Head of caudate nucleus (tissue), 42 donors: ENCODE results near the gene MAEA.

ENCODE experiments used
- DNase-seq, 42 donors: peaks; one replicate each; pipeline versions ENCODE4 v3.0.0 to v3.0.0-alpha.2; 2020 to 2021; ENCODE audit warnings: mixed read lengths in 7 of 42
- intact Hi-C: fragments of 100-400 bp; cut with DNase I; formaldehyde crosslinking; loops from one replicate; pipeline ENCODE4 v1.15.0; 2022

MAEA gene

DNA sequence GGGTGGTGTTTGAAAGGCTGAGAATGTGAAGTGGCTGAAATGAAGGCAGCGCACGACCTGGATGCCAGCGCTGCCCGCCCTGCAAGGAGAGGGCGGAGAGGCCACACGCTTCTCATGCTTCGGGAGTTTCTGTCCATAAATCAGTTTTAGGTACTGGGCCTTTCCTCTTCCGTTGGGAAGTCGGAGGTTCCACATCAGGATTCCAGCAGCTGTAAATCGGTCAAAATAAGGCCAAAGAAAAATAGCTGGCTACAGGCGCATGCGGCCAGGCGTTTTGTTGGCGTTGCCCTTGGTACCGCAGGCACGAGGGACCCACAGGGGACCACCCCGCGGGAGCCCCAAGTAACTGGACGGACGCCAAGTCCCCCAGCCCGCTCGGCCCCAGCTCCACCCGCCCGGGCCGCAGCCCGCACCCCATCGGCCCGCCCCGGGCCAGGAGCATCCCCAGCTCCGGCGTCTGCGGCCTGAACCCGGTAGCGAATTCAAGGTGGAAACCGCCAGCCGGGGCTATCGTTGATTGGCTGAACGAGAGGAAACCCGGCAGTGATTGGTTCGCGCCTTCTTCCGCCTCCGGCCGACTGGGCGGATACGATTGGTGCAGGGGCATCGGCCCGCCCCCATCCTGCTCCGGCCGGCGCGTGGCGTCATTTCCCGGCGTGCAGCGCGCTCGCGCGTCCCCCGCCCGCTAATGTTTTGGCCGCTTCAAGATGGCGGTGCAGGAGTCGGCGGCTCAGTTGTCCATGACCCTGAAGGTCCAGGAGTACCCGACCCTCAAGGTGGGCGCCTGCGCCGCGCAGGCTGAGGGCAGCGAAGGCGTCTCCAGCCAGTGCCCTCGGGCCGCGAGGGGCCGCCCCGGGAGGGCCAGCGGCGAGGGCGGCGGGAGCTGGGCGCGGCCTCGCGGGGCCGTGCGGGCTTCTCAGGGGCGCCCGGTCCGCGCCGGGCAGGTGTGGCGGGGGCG is at the start of gene MAEA:
Gene MAEA, plus strand, starts transcription at position 685 of the 958 bp plus-strand sequence. Its CDS starts 23 bp downstream, at position 708.
- intact Hi-C loops = loop anchor here (2.0 kb wide), 2 partner anchors 41 to 57 kb away; partner anchors contain the start of genes CTBP1 and UVSSA
- DNase-seq = peak; percentile 94 to 99 (median 98)

DNA sequence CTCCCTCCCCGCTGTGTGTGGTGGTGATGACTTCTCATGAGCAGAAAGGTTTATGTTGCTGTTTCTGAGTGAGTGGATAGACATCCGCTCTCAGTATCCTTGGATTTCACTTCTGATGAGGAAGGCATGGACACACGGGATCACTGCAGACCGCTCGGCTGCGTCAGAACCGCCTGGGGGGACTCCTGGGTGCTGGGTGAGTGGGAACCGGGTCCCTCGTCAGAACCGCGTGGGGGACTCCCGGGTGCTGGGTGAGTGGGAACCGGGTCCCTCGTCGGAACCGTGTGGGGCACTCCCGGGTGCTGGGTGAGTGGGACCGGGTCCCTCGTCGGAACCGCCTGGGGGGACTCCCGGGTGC is 49.8 kb upstream of the MAEA start:
- intact Hi-C loops = loop anchor here (10.0 kb wide), 1 partner anchor 75 kb away; no protein-coding TSS in a partner anchor
- DNase-seq = peak in 6 of 42 donors; percentile 2 to 27 (median 13)

DNA sequence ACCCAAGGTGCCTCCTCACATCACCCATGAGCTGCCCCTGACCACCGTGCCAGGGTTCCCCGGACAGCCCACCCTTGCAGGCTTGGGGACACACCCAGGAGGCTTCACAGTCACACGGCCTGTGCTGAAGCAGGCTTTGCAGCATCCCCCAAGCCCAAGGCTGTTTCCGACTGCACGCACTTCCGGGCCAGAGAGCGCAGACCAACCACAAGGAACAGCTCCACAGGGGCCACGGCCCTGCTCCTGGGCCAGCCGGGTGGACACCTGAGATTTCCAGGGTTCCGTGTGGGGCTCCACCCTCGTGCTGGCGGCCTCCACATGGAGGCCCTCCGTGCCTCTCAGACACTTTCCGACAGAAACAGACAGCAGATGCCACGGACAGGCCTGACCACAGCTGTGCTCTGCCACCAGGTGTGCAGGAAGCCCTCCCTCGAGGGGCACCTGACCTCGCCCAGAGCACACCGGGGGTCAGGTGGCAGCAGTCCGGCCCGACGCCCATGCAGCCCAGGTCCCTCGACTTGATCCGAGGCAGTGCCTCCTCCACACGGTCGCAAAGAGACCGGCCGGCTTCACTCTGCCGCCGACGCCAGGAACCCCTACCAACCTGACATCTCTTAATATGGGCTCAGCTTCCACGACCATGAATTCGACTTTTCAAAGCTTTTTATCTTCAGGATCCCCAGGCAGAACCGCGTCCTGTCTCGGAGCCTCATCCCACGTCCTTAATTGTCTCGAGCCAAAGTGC is 48.8 kb upstream of the MAEA start:
- DNase-seq = peak in 9 of 42 donors; percentile 3 to 35 (median 8)
- intact Hi-C loops = loop anchor here (10.0 kb wide), 1 partner anchor 76 kb away; no protein-coding TSS in a partner anchor

DNA sequence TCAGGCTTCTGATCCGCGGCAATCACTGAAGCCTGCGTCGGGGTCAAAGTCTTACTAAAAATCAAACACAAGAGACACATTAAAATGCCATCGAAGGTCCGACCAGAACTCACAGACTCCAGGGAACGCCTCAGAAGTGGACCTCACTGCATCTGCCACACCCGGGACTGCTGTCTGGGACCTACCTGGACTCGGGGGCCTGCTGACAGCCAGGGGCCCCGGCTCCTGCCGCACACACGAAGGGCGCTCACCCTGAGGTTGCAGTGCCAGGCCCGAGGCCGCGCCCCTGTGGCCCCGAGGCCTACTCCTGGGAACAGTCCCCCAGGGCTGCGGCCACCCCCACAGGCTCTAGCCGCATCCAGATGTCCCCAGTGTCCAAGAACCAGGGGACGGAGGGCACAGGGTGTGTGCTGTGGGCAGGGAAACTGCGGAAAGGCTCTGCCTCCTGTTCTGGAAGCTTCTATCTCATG is 48.2 kb upstream of the MAEA start:
- peak in 5 of 42 donors; percentile 1 to 25 (median 16) for DNase-seq
- intact Hi-C loops = loop anchor here (10.0 kb wide), 1 partner anchor 77 kb away; no protein-coding TSS in a partner anchor

DNA sequence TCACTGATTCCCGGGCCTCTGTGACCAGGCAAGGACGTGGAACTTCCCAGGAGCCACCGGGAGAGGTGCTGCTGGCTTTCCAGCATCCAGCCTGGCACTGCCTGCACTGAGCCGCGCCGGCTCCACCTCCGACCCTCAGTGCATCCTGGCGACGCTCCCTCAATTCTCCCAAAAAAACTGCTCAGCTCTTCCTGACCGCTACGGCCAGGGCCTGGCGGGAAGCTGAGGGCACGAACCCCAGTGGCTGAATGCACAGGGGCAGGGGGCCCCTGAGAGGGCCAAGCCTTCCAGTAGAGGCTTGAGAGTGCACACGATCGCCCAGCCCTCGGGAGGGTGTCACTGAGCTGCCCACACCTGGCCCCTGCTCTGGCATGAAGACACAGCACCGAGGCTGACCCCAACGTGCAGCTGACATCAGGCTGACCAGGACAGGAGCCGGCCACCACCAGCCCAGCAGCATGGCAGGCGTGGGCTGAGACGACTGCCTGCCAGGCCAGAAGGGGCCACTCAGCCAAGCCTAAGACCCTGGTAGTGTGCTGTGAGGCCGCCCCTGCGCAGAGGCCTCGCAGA is 47.7 kb upstream of the MAEA start:
- intact Hi-C loops = loop anchor here (10.0 kb wide), 1 partner anchor 77 kb away; no protein-coding TSS in a partner anchor
- peak in 12 of 42 donors; percentile 3 to 37 (median 12) for DNase-seq

DNA sequence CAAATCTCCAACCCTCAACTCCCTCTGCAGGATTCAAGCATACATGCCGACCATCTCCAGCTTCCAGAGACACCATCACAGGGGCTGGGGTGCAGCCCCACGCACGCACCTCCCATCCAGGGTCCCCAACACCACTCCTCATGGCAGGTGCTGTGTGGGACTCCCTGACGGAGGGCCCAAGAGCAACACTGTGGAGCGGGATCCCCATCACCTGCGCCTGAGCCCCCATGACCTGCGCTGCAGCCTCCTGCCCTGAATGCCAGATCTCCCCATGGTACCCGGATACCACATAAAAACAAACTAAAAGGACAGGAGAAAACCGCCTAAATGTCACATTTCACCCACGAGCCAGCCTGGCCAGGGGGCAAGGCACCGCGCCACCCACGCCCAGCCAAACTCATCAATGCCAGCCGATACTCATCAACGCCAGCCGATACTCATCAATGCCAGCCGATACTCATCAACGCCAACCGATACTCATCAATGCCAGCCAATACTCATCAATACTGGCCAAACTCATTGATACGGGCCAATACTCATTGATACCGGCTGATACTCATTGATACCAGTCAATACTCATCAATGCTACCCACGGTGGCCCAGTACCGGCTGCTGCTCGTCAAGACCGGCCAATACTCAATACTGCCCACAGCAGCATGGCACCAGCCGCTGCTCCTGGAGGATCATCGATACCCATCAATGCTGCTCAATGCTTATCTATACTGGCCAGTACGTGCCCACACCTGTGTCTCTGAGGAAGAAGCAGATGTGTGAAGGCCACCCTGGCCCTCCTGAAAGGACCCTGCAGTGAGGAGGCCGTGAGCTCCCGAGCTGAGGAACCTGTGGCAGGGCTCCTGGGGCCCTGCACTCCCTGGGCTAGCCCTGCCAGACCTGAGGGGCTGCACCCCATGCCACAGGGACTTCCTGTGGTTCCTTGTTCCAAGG is 46.9 kb upstream of the MAEA start:
- DNase-seq = peak in 10 of 42 donors; percentile 3 to 20 (median 8)
- intact Hi-C loops = loop anchor here (10.0 kb wide), 1 partner anchor 78 kb away; no protein-coding TSS in a partner anchor

DNA sequence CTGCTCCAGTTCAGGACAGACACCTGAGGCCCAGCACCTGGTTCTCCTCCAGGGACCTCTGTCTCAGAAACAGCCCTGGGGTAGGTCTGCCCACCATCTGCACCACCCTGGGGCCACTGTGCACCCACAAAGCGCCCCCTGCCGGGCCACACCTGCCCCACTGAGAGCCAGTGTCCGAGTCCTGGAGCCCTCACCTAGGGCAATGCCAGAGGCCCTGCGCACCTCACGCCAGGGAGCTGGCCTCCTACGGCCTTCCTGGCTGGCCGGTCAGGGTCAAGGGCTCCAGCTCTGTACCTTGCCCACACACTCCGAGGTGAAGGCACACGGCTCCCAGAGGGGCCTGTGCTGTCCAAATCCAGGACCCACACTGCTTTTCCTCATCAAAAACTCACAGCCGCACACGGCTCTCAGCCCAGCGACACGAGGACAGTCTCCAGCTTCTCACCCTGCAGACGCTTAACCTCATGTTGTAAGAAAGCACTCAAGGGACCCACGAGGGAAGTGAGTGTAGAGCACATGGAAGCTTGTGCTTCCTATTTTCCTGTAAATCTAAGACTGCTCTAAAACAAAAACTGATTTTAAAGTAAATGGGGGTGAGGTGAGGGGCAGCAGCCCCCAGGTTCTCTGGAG is 46.1 kb upstream of the MAEA start:
- intact Hi-C loops = loop anchor here (10.0 kb wide), 1 partner anchor 79 kb away; no protein-coding TSS in a partner anchor

DNA sequence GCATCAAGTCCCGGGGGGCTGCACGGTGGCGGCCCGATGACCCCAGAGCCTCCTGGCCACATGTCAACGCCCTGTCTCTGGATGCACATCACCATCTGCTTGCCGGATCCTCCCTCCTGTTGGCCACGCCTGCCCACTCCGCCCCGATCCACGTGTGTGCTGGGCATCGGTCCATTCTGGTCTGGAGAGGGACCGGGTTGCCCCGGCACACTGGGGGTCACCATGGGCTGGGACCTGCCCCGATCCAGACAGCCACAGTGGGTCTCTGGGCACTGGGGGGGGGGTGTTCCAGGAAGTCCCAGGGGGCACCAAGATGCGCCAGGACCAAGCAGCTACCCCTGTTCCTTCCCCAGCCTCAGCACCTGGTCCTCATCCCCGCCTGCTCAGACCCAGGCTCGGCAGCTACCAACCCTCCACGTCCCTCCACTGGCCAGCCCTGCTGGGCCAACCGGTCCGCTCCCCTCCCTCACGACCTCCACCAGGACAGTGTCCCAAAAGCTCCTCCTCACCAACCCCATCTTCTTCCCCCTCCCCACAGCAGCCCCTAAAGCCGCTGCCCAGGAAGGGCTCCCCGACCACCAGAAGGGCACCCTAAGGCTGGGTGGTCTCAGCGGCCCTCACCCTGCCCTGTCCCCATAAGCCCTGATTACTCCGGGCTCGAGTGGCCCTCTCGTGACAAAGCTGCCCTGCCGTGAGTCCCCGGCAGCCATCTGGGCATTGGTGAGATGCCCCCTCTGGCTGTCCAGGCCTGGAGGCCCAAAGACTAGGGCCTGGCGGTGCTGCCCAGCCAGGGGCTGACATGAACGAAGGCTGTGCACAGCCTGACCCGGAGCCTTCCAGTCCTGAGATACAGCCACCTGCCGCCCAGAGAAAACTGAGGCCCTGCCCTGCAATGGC is 45.4 kb upstream of the MAEA start:
- peak in 15 of 42 donors; percentile 1 to 43 (median 13) for DNase-seq

More for the DNA sequence above, 46.1 kb upstream of the MAEA start:
- peak in 12 of 42 donors; percentile 5 to 42 (median 24) for DNase-seq

DNA sequence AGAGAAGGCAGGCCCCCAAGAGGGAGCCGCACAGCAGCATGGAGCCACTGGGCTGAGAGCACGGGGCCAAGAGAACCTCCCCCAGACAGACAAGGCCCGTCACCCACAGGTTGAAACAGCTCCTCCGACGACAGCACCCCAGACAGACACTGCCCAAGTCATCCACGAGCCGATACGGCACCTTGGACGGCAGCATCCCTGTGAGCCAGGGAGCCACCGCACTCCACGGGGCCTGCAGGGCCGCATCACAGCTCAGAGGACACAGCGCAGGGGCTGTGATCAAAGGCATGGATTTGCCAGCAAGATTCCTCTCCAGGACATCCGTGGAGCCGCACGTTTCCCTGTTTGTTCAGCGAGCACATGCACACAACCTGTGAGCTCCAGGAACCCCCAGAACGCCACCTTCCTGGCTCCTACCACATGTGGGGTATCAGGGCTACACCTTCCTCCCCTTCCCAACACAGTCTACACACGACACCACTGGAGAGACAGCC is 44.7 kb upstream of the MAEA start:
- intact Hi-C loops = loop anchor here (10.0 kb wide), 1 partner anchor 80 kb away; no protein-coding TSS in a partner anchor
- peak in 10 of 42 donors; percentile 3 to 32 (median 10) for DNase-seq

More for the DNA sequence above, 45.4 kb upstream of the MAEA start:
- intact Hi-C loops = loop anchor here (10.0 kb wide), 1 partner anchor 80 kb away; no protein-coding TSS in a partner anchor

DNA sequence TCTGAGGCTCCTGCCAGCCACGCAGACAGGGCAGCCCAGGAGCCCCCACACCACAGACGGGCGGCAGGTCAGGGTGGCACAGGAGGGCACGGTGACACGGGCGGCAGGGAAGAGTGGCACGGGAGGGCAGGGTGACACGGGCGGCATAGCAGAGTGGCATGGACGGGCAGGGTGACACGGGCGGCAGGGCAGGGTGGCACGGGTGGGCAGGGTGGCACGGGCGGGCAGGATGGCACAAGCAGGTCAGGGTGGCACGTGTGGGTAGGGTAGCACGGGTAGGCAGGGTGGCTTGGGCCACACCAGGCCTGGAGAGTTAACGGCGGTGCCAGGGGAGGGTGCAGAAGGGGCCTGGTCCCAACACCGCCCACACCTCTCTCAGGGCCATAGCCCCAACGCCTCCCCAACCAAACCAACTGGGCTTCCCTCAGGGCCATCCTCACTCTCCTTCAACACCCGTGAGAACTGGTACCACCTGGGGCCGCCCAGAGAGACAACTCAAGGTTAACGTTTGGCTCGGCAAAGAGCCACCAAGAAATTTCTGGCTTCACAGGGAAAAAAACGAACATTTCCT is 44.1 kb upstream of the MAEA start:
- peak in 10 of 42 donors; percentile 5 to 30 (median 14) for DNase-seq
- intact Hi-C loops = loop anchor here (10.0 kb wide), 1 partner anchor 81 kb away; no protein-coding TSS in a partner anchor

DNA sequence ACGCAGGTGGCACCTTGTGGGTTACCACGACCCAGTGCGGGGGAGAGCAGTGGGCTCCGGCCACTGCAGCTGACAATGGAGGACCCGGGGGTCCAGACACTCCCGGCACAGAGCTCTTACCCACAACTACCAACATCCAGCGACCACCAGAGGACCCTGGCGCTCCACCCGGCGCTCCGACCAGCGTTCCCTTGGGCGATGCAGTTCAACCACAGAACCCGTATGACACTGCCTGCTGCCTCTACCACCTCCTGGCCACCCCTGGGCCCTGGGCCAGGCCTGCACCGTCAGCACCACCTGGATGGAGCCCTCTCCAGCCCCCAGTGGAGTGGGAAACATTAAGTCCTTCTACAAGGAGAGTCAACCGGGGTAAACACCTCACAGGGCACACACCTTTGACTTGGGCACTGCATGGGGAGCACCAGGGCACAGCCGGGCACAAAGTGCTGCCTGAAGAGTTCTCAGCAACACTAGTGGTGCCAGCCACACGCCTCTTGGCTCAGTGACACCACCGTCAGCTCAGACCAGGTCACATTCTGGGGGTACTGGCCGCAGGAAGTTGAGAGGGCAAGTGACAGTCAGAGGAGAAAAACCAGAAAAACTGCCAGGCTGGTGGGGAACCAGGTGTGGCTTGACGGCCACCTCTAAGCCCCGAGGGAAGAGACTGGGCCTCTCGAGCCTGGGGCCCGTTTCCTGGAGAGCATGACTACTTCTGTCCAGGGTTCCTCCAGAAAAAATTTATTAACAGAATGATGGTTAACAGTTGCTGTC is 43.4 kb upstream of the MAEA start:
- peak in 10 of 42 donors; percentile 5 to 42 (median 16) for DNase-seq
- intact Hi-C loops = loop anchor here (10.0 kb wide), 1 partner anchor 81 kb away; no protein-coding TSS in a partner anchor

DNA sequence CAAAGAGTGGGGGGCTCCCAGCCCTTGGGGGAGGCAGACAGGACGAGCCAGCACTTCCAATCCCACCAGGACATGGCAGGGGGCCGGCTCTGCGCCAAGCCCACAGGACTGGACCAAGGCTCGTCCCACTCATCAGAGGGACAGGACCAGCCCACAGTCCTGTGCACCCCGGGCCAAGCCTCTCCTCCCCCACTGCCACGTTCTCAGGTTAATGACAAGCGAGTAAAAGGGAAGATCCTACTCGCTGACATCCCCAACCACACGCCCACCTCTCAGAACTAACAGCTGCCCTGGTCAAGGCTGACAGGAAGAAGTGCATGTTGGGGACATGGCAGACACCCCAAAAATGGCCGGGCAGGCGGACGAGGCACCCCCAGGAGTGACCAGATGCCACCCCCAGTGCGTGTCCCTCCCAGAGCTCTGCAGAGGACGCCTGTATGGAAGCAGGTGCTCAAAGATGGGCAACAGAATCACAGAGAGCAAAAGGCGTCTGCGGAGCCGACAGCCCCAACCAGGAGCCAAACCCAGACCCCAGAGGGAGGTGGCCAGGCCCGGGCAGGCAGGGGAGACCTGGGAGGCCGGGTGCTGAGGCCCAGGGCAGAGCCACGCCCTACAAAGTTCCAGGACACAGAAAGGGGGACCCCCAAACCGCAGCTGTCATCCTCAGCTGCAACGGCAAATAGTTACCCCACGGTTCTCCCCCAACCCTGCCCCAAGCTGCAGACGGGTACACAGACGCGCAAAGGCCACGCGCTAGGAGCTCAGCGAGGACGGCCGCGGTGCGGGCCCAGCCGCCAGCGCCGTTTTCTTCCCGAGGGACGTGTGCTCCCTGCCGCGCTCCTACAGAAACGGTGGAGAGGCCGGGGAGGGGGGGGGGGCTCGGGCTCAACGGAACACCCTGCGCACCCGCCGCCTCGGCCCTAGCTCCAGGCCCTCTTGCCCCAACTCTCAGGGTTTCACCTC is 42.5 kb upstream of the MAEA start:
- peak in 8 of 42 donors; percentile 3 to 37 (median 12) for DNase-seq
- intact Hi-C loops = loop anchor here (10.0 kb wide), 1 partner anchor 82 kb away; no protein-coding TSS in a partner anchor

DNA sequence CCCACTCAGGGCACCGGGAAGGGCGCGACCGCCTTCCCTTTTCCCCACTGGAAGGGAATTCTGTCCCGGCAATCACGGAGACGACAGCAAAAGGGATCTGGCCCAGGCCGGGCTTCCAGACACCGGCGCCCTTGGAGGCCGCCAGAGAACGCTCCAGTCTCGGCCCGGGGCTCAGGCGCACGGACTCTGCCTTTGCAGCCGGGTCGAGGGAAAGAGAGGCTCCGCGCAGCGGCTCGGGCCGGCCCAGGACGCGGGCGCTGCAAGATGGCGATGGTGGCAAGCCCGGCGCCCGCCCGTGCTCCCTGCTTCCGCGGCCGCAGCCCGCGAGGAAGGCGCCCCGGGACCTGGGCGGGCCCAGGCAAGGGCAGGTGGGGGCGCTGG is 41.8 kb upstream of the MAEA start:
- intact Hi-C loops = loop anchor here (1.0 to 10.0 kb wide), 3 partner anchors 41 to 99 kb away; partner anchors contain the start of genes MAEA and UVSSA
- DNase-seq = peak in 6 of 42 donors; percentile 14 to 39 (median 27)
